GM06990 (cell line): ENCODE data around the gene TRRAP.

Experiments used
- DNase-seq: peaks from one replicate; pipeline ENCODE4 v3.0.0-alpha.2; 2011; ENCODE audit not compliant: insufficient read length; ENCODE audit errors: extremely low read depth
- H3K27me3 ChIP-seq: replicated peaks from 2 replicates; pipeline ENCODE4 v1.6.0; 2011; ENCODE audit warnings: low read length; ENCODE audit not compliant: control insufficient read depth, insufficient read depth
- H3K36me3 ChIP-seq: 2 replicates; pipeline ENCODE4 v1.5.1; 2011; ENCODE audit warnings: low read length; ENCODE audit not compliant: control insufficient read depth, insufficient read depth
- H3K4me3 ChIP-seq: replicated peaks from 2 replicates; pipeline ENCODE4 v1.5.1; 2011; ENCODE audit warnings: low read depth, mild to moderate bottlenecking, control low read depth, low read length
- TF ChIP-seq, protein P1 (sequence below): IDR thresholded peaks from 2 replicates; pipeline ENCODE4 v1.5.1; 2011; ENCODE audit warnings: low read length, control low read depth, mild to moderate bottlenecking, inconsistent platforms; ENCODE audit not compliant: insufficient read depth, poor library complexity, severe bottlenecking

Gene TRRAP

DNA sequence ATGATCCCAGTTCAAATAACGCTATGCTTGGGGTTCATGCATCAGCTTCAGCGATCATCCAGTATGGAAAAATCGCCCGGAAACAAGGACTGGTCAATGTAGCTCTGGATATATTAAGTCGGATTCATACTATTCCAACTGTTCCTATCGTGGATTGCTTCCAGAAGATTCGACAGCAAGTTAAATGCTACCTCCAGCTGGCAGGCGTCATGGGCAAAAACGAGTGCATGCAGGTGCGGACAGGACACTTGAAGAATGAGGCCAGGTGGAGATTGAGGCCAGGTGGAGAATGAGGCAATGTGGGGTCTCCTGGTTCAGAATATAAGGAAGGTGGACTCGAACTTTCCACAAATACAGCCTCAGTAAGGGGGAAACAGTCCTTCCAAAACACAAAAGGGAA lies 105.8 kb downstream of the TRRAP start:
- DNase-seq: no peak
- H3K27me3 ChIP-seq: no peaks in the 10 kb centered on the region
- peaks cover 27% of the 10 kb centered on the region for H3K36me3 ChIP-seq
- no peak overlapping the region for H3K4me3 ChIP-seq
- TF ChIP-seq, protein P1, sequence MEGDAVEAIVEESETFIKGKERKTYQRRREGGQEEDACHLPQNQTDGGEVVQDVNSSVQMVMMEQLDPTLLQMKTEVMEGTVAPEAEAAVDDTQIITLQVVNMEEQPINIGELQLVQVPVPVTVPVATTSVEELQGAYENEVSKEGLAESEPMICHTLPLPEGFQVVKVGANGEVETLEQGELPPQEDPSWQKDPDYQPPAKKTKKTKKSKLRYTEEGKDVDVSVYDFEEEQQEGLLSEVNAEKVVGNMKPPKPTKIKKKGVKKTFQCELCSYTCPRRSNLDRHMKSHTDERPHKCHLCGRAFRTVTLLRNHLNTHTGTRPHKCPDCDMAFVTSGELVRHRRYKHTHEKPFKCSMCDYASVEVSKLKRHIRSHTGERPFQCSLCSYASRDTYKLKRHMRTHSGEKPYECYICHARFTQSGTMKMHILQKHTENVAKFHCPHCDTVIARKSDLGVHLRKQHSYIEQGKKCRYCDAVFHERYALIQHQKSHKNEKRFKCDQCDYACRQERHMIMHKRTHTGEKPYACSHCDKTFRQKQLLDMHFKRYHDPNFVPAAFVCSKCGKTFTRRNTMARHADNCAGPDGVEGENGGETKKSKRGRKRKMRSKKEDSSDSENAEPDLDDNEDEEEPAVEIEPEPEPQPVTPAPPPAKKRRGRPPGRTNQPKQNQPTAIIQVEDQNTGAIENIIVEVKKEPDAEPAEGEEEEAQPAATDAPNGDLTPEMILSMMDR: no peak

DNA sequence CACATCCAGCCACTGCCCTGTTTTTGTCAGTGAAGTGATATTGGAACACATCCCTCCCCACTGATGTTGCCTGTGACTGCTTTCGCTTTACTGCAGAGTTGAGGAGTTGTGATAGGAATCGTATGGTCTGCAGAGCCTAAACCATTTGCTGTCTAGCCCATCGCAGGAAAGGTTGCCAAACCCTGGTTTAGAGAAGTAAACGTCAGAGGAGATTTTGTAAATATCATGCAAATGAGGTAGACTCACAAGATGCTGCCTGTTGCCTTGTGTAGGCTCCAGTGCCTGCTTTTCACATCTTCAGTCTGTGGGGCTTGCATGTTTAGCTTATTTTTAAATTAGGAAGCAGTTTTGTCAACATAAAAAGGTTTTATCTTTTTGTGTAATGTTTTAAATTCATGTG lies 107.1 kb downstream of the TRRAP start:
- TF ChIP-seq, protein P1: no peak
- H3K36me3 ChIP-seq: peaks cover 34% of the 10 kb centered on the region
- H3K27me3 ChIP-seq: no peaks in the 10 kb centered on the region
- DNase-seq: no peak
- H3K4me3 ChIP-seq: no peak overlapping the region

DNA sequence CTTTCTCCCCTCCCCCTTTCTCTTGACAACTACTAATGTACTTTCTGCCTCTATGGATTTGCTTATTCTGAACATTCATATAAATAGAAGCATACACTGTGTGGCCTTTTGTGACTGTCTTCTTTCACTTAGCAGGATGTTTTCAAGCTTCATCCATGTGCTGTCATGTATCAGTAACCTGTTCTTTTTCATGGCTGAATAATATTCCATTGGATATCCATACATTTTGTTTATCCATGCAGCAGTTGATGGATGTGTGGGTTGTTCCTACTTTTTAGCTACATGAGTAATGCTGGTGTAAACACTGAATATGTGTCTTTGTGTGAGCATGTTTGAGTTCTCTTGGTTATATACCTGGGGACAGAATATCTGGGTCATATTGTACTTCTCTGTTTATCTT lies 107.6 kb downstream of the TRRAP start:
- Histone ChIP-seq H3K27me3 (no peaks in the 10 kb centered on the region), H3K36me3 (peaks cover 34% of the 10 kb centered on the region), H3K4me3 (no peak overlapping the region)
- TF ChIP-seq, protein P1: no peak
- no peak for DNase-seq

DNA sequence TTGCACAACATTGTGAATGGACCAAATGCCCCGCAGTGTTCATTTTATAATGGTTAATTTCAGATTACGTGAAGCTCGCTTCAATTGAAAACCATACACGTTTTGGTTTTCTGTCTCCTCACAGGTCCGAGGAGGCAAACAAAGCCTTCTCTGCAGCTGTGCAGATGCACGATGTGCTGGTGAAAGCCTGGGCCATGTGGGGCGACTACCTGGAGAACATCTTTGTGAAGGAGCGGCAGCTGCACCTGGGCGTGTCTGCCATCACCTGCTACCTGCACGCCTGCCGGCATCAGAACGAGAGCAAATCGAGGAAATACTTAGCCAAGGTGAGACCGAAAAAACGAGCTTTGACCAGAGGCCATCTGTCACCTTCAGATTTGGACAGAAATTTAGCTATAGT lies 110.3 kb downstream of the TRRAP start:
- Histone ChIP-seq H3K36me3 (peaks cover 31% of the 10 kb centered on the region), H3K4me3 (no peak overlapping the region), H3K27me3 (no peaks in the 10 kb centered on the region)
- DNase-seq: no peak
- TF ChIP-seq, protein P1: no peak

DNA sequence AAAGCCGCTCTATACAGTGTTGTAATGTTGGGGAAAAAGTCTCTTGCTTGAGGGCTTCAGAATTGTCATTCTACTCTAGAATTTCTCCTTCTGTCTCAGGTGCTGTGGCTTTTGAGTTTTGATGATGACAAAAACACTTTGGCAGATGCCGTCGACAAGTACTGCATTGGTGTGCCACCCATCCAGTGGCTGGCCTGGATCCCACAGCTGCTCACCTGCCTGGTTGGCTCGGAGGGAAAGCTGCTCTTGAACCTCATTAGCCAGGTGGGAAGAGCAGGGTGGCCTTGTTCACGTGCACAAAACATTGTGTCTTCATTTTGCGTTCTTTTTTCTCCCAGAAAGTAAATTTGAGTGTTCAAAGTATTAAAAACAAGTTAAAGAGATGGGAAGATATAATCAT lies 112.0 kb downstream of the TRRAP start:
- Histone ChIP-seq H3K27me3 (no peaks in the 10 kb centered on the region), H3K36me3 (peaks cover 34% of the 10 kb centered on the region), H3K4me3 (no peak overlapping the region)
- TF ChIP-seq, protein P1: no peak
- DNase-seq: no peak

DNA sequence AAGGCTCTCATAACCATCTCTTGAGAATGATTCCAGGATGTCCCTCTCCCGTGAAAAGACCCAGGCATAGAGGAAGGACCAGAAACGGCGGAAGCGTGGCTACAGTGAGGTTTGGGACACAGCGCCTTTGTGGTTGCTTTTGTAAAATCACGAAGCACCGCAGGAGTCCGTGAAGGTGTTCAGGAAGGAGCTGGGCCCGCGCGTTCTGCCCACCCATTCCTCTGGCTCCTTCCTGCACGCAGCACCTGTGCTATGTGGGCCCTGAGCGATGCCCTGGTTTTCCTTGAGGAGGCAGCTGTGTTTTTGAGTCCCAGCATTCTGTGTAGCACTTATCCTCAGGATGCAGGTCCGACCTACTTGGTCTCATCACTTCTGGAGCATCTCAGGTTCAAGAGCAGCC lies 112.8 kb downstream of the TRRAP start:
- peaks cover 36% of the 10 kb centered on the region for H3K36me3 ChIP-seq
- TF ChIP-seq, protein P1: no peak

More for the DNA sequence above, 112.8 kb downstream of the TRRAP start:
- Histone ChIP-seq H3K4me3 (no peak overlapping the region), H3K27me3 (no peaks in the 10 kb centered on the region)
- DNase-seq: no peak
